Activated T-cell treated with anti-CD3 and anti-CD28 coated beads, Interleukin-2, amount 50 U/mL, for 72 hours (primary cell): Measurements from ENCODE around the gene ZDHHC14. TPM values are rescaled to one million over a fixed set of nuclear protein-coding genes. Genes with fewer than 3 reads are reported as not detected.

Source experiments
- ATAC-seq, 2 donors: fragments of 150-1000 bp; cut with Tn5 transposase; replicated peaks in 1 of 2; 2 replicates each; pipeline ENCODE4 v1.10.0; 2021; ENCODE audit warnings: moderate library complexity in 2 of 2, mild to moderate bottlenecking in 1 of 2
- DNase-seq, 2 donors: peaks; one replicate each; pipeline ENCODE4 v3.0.0; 2021 to 2022; ENCODE audit warnings: mixed read lengths in 1 of 2
- H3K27ac Mint-ChIP-seq: one replicate; pipeline ENCODE4 v1.8.0; 2022; ENCODE audit warnings: mild to moderate bottlenecking, moderate library complexity, mixed read lengths
- H3K27me3 Mint-ChIP-seq: one replicate; pipeline ENCODE4 v1.8.0; 2022; ENCODE audit warnings: low read depth, mixed read lengths
- H3K36me3 Mint-ChIP-seq, 2 donors: one replicate each; pipeline ENCODE4 v1.8.0; 2022; ENCODE audit warnings: mixed read lengths in 2 of 2, mild to moderate bottlenecking in 1 of 2; ENCODE audit not compliant: insufficient read depth in 2 of 2
- H3K4me1 Mint-ChIP-seq: one replicate; pipeline ENCODE4 v1.8.0; 2022; ENCODE audit warnings: low read depth, mixed read lengths
- H3K4me3 Mint-ChIP-seq, 2 donors: one replicate each; pipeline ENCODE4 v1.8.0; 2022; ENCODE audit warnings: mild to moderate bottlenecking in 2 of 2, mixed read lengths in 2 of 2, moderate library complexity in 2 of 2
- H3K9me3 Mint-ChIP-seq, 2 donors: one replicate each; pipeline ENCODE4 v1.8.0; 2022; ENCODE audit warnings: mixed read lengths in 2 of 2
- total RNA-seq, 2 donors: library from RNA; stranded (reverse); gene quantifications; one replicate each; pipeline ENCODE4 v1.2.3, GENCODE V29; 2022

The ZDHHC14 gene
- total RNA-seq, 2 donors from 2014 or later: 10.3 to 15.4 TPM

DNA sequence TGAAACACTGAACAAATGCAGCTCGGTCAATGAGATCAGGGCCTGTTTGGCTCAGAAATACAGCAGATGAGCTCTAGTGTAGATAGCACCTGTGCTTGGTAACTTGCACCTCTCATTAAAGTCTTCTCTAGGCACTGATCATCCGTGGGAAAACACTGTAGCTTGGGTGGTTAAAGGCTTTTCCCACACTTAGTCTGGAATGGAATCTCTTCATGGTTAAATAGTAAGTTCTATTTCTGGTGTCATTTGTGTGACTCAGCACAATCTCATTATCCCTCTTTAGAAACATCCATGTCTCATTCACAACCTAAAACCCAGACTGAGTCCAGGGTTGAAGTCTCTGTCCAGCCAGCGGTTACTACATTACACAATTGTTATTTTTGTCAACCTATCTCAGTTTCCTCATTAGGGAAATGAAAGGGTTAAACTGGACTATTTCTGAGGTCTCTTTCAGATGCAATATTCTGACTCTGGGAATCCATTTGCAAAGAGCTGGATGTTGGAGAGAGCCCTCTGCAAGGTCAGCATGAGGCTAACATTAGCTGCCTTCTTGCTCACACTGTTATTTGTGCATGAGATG is 125.0 kb downstream of the ZDHHC14 start:
- no peak for DNase-seq
- Mint-ChIP-seq H3K27me3 (peaks cover 7% of the 10 kb centered on the region), H3K9me3 (peaks cover 8 to 17% of the 10 kb centered on the region in 2 donors), H3K4me1 (peaks cover 18% of the 10 kb centered on the region), H3K27ac (no peak overlapping the region), H3K36me3 (peaks cover 25 to 32% of the 10 kb centered on the region in 2 donors), H3K4me3 (no peak overlapping the region)
- ATAC-seq: no peak

DNA sequence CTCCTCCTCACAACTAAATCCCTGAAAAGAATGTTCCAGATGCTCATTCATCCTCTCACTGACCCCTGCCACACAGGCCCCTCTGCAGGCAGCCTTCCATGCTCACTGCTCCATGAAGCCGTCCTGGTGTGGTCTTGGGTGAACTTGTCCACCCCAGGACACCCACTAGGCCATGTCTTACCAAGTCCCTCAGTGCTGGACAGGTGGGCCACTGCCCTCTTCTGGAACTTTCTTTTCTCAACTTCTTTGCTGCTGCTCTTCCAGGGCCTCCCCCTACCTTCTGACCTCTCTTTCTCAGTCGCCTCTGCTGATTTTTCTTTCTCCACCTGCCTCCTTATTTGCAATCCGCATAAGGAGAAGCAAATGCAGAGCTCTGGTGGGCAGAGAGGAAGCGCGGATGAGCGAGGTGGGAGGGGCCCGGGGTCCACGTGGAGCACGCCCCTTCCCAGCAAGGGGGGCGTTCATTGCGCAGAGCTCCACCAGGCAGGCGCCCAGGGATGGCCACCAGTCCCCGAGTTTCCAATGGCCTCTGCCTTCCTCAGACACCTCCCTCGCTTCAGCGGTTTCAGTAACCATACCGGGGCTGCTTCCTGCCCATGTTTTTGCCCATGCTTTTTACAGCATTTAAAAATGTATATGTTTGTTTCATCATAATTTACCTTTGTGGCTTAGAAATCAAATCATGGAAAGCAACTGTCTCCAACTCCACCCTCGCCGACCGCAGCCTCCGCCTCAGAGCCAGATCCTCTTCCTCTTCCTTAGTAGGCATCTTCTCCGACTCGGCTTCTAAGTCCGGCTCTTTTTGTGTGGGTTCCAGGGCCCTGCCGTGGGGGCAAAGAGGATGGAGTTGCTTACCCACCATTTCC is 129.6 kb downstream of the ZDHHC14 start:
- DNase-seq (peak in 1 of 2 donors; percentile 22), ATAC-seq (peak; percentile 62 to 64)
- H3K36me3 Mint-ChIP-seq: peaks cover 19 to 24% of the 10 kb centered on the region in 2 donors
- peak overlapping the region; percentile 73 to 76 for H3K4me3 Mint-ChIP-seq
- peaks cover 7% of the 10 kb centered on the region for H3K27me3 Mint-ChIP-seq
- H3K27ac Mint-ChIP-seq: no peak overlapping the region
- peaks cover 6 to 12% of the 10 kb centered on the region in 2 donors for H3K9me3 Mint-ChIP-seq
- H3K4me1 Mint-ChIP-seq: peaks cover 27% of the 10 kb centered on the region

DNA sequence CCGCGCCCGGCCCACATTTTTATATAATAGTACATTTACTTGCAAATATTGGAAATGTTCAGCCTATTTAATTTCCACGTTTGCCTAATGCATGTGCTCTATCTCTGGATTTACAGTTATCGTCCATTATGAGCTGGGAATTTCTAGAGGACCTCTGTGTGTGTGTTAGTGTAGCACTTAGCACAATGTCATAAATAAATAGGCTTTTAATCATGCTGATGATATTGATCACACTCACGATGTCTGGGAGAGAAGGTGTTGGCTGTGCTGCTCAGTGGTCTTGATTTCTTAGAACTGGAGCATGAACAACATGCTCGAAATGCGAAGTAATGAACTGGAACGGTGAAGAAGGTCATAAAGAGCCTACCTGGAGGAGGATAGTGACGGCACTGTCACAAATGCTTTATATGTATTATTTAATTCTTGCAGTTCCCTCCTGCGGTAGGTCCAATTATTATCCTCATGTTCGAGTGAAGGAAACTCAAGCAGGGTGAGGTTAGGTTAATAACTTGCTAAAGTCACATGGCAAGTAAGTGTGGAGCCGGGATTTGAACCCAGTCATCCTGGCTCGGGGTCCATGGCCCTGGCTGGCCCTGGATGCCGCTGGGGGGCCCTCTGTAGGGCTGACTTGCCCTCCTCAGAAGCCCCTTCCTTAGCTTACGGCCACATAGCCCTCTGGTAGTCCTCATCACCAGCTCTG is 130.8 kb downstream of the ZDHHC14 start:
- Mint-ChIP-seq H3K4me3 (no peak overlapping the region), H3K27me3 (peaks cover 7% of the 10 kb centered on the region), H3K4me1 (peaks cover 30% of the 10 kb centered on the region), H3K9me3 (peaks cover 4 to 7% of the 10 kb centered on the region in 2 donors), H3K27ac (no peak overlapping the region), H3K36me3 (peaks cover 10 to 13% of the 10 kb centered on the region in 2 donors)
- no peak for DNase-seq
- ATAC-seq: no peak

DNA sequence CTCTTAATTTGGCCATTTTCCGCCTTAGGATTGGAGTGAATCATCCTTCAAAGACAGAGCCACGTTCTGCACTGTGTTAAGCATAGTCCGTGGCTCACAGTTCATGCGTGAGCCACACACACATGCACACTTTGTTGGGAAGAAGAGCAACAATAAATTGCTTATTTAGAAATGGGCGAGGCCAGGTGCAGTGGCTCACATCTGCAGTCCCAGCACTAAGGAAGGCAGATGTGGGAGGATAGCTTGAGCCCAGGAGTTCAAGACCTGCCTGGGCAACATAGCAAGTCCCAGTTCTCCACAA is 131.3 kb downstream of the ZDHHC14 start:
- Mint-ChIP-seq H3K9me3 (peaks cover 3 to 7% of the 10 kb centered on the region in 2 donors), H3K27me3 (peaks cover 7% of the 10 kb centered on the region), H3K36me3 (peaks cover 9 to 10% of the 10 kb centered on the region in 2 donors), H3K4me3 (no peak overlapping the region), H3K4me1 (peaks cover 30% of the 10 kb centered on the region), H3K27ac (no peak overlapping the region)
- ATAC-seq (no peak), DNase-seq (no peak)

DNA sequence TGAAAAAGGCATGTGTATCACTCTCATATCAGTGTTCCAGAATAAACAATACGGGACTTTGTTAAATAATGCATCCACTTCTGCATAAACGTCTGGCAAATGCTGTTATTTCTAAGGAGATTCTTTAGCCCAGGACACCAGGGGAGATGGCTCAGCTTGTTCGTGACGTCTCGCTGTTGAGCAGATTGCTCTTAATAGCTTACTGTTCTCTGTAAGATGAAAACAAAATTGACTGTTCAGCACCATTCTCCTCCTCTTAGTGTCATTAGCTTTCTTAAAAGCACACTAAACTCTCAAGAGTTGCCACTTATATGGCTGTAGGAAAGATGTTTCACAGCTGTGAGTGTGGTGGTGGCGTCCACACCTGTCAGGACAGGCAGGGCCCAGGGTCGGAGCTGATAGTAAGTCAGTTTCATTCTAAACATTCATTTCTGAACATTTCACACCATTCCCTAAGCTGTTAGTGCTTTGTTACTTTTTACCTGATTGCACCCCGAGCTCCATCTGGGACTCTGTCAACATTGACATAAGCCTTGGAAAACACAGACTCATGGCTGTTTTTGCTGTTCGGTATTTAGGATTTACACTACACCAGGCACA is 132.1 kb downstream of the ZDHHC14 start:
- peaks cover 4 to 6% of the 10 kb centered on the region in 2 donors for H3K36me3 Mint-ChIP-seq
- H3K4me3 Mint-ChIP-seq: no peak overlapping the region
- peaks cover 30% of the 10 kb centered on the region for H3K4me1 Mint-ChIP-seq
- ATAC-seq (no peak), DNase-seq (no peak)
- H3K27me3 Mint-ChIP-seq: peaks cover 7% of the 10 kb centered on the region
- no peak overlapping the region for H3K27ac Mint-ChIP-seq
- H3K9me3 Mint-ChIP-seq: peaks cover 3 to 5% of the 10 kb centered on the region in 2 donors

DNA sequence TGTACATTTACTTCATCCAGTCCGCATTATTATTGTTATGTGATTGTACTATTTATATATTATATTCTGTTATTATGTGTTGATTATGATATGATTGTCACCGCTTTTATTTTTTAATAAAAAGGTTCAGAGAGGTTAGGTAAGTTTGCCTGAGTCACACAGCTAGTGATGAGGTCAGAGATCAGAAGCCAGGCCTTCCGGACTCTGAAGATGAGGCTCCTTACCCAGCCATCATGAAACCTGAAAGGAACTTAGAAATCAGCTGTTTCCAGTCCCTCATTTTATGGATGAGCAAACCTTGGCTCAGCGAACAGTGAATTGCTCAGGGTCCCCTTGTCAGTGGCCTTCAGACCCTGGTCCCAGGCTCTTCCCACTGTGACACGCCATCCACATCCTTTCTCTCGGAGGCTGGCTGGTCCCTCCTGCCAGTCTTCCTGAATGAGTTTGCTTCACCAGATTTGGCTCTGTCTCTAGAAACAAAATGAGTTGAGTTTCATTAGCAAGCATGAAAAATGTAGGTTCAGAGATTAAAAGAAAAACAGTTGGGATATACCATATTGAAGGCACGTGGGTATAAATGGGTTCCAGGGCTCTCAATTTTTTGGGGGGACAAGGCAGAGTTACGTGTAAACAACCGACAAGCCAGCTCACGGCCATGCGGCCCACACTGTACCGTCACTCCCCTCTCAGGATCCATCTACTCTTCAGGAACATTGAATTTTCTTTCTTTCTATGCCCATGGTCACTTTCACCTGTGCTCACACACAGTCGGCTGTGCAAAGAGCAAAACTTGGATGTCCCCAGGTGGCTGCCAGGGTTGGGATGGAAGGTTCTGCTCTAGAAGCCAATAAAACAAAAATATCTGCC is 132.9 kb downstream of the ZDHHC14 start:
- DNase-seq (no peak), ATAC-seq (no peak)
- Mint-ChIP-seq H3K27me3 (peaks cover 5% of the 10 kb centered on the region), H3K4me3 (no peak overlapping the region), H3K4me1 (peaks cover 30% of the 10 kb centered on the region), H3K9me3 (peaks cover 3% of the 10 kb centered on the region in 2 donors), H3K27ac (no peak overlapping the region), H3K36me3 (peaks cover 4% of the 10 kb centered on the region in 2 donors)

DNA sequence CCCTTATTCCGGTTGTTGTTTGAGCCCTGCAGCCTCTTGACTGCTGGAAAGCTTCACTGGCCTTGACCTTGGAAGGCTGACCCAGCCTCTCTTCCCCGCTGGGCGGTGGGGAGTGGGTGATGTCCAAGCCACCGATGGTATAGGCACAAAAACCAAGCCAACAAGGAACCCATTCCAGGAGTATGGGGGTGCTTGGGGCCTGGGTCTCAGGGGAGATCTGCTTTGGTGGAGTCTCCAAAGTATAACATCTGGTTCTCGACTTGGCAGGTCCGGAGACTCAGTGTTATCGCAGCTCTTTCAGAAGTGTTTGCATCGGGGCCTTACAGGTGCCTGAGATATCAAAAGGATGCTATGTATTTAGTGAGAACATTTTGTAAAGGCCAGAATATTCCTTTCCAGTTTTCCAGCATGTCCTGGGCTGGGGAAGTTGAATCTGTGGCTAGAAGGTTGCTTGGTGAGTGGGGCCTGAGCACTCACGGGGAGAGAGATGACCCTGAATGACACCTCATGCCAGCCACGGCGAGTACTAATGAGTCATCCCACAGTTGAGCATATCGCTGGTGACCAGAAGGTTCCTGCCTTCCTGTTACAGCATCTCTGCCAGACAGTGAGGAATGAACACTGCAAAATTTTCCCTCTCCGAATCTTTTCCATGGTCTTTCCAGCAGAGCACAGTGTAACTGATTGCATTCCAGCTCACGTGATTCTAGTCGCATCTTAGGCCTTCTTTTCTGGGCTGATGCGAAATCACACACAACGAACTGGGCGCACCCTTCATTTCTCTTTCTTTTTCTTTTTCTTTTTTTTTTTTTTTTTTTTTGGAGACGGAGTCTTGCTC is 133.9 kb downstream of the ZDHHC14 start:
- Mint-ChIP-seq H3K4me3 (no peak overlapping the region), H3K27me3 (no peaks in the 10 kb centered on the region), H3K9me3 (no peaks in the 10 kb centered on the region), H3K4me1 (peaks cover 26% of the 10 kb centered on the region), H3K27ac (no peak overlapping the region), H3K36me3 (no peaks in the 10 kb centered on the region)
- peak; percentile 26 to 43 for DNase-seq
- ATAC-seq: peak; percentile 74 to 87

DNA sequence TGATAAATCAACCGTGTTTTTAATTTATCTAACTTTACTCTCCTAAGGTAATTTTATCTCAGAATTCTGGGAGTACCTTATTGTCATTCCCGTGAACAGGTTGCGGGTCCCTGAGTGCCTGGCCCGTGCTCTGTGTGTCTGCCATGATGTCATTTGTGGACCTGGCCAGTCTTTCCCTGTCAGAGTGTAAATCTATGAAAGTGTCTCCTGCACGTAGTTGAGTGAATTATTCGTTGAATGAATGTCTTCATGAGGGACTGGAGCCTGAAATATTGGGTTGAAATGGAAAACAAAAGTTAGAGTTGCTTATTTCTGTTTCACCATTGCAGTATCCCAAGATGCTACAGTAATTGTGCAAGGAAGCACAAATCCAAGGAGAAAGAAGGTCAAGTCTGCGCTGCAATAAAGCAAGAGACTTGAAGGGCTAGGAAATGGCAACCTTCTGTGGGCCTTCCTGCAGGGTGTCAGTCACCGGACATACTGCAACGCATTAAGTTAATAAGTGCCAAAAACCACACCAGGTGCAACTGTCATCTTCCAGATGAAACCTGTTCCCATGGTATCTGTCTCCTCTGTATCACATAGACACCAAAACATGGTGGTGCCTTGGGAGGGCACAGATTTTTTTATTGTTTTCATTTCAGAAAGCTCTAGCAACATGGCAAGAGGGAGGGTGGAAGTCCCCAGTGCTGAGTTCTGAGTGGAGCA is 135.5 kb downstream of the ZDHHC14 start:
- no peaks in the 10 kb centered on the region for H3K27me3 Mint-ChIP-seq
- no peaks in the 10 kb centered on the region for H3K9me3 Mint-ChIP-seq
- peaks cover 18% of the 10 kb centered on the region for H3K4me1 Mint-ChIP-seq
- ATAC-seq: no peak
- no peak overlapping the region for H3K27ac Mint-ChIP-seq
- H3K36me3 Mint-ChIP-seq: no peaks in the 10 kb centered on the region
- H3K4me3 Mint-ChIP-seq: no peak overlapping the region
- no peak for DNase-seq

DNA sequence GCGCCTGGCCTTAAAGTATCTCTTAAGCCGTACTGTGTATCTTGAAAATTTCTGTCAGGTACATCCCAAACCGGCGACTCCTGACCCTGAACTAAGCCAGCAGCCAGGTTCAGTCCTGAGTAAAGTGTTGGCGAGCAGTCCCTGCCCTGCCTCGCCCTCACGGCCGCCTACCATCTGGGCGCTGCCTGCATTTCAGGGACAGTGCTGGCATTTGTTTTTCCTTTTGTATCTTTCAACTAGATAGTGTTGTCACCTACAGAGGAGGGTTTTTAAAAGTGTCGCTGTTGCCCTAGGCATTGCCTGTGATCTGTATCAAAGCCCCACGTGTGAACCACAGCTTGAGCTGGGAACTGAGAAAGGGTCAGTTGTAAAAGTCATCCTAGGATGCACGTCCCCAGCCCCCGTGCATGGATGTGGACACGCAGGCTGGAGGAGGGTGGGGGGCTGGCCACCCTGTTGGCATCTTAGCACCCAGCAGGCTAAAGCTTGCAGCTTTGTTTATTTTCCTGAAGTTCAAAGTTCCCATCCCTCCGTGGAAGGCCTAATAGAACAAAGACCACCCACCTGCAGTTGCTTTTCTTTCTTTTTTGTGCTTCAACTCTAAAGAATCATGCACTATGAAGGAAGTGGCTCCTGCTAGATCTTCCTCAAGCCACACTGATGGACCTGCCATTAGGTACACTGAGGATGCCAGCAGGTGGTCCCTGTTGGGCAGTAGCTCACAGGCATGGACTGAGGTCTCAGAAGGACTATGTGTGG is 136.8 kb downstream of the ZDHHC14 start:
- Mint-ChIP-seq H3K4me3 (no peak overlapping the region), H3K27ac (no peak overlapping the region), H3K9me3 (no peaks in the 10 kb centered on the region), H3K27me3 (no peaks in the 10 kb centered on the region), H3K36me3 (no peaks in the 10 kb centered on the region), H3K4me1 (peaks cover 27% of the 10 kb centered on the region)
- ATAC-seq (no peak), DNase-seq (no peak)

DNA sequence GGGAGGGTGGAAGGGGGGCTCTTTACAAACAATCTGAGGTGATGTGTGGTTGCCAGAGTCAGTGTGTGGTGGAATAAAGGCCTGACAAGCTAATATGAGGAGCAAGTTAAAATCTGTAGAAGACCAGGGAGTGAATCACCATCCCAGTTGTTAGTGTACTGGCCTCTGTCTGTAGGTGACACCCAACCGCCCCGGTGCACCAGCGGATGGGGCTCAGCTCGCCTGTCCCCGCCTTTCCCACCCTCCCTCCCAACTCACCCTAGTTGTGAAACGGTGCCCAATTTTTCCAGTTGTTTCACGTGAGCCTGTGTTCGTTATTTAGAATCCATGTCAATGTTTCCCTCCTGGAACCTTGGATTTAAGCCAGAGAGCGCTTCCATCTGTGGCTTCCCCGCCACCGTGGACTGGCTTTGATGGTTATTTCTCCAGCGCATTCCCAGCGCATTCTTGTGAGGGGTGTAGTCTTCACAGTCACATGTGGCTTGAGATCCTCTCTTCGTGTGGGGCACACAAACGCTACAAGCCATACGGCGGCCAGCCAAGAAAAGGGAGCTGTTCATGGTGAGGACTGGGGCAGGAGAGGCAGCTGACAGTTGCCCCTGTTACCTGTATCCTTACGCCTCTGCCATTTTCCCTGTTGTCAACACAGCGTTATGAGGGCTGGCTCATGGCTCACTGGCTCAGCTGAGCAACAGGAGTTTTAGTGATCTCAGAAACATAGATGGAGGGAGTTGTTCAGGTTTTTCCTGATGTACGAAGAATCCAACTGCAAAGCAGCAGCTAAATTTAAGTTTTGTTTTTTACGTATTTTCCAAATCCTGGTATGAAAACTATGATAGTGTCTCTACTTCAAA is 137.6 kb downstream of the ZDHHC14 start:
- ATAC-seq (no peak), DNase-seq (no peak)
- Mint-ChIP-seq H3K4me3 (no peak overlapping the region), H3K4me1 (peaks cover 31% of the 10 kb centered on the region), H3K27me3 (no peaks in the 10 kb centered on the region), H3K36me3 (peaks cover 0 to 2% of the 10 kb centered on the region in 2 donors), H3K27ac (no peak overlapping the region), H3K9me3 (no peaks in the 10 kb centered on the region)
